Neutrophil (primary cell): ENCODE measurements around the gene GALK1.

Experiments used
- H3K27ac ChIP-seq: fragments of 200-600 bp; sonication (generic); 2 replicates; pipeline ENCODE4 v1.5.1; 2016; ENCODE audit warnings: mild to moderate bottlenecking, moderate library complexity
- H3K27me3 ChIP-seq: fragments of 200-600 bp; sonication (generic); 2 replicates; pipeline ENCODE4 v1.6.0; 2016; ENCODE audit warnings: mild to moderate bottlenecking
- H3K36me3 ChIP-seq: fragments of 200-600 bp; sonication (generic); 2 replicates; pipeline ENCODE4 v1.5.1; 2017
- H3K4me1 ChIP-seq, 2 experiments: fragments of 200-600 bp in 1 of 2; sonication (generic) in 1 of 2; 1 replicate in 1 of 2; 2 replicates in 1 of 2; pipeline versions ENCODE4 v1.5.1 to v1.6.1; 2013 to 2016; ENCODE audit warnings: low read depth in 1 of 2, low read length in 1 of 2, mild to moderate bottlenecking in 1 of 2, moderate library complexity in 1 of 2; ENCODE audit not compliant: control insufficient read depth in 1 of 2, insufficient read depth in 1 of 2
- H3K4me3 ChIP-seq, 2 experiments: fragments of 200-600 bp in 1 of 2; sonication (generic) in 1 of 2; 1 replicate in 1 of 2; 2 replicates in 1 of 2; pipeline ENCODE4 v1.5.1; 2013 to 2016; ENCODE audit warnings: low read depth in 1 of 2, low read length in 1 of 2, mild to moderate bottlenecking in 1 of 2, moderate library complexity in 1 of 2
- H3K9me3 ChIP-seq: fragments of 200-600 bp; sonication (generic); 2 replicates; pipeline ENCODE4 v1.5.1; 2016
- CTCF ChIP-seq: fragments of 200-600 bp; sonication (generic); IDR thresholded peaks from 2 replicates; pipeline ENCODE4 v1.5.1; 2016; ENCODE audit warnings: antibody characterized with exemption

GALK1 gene

GRCh38 chr17:75776386-75777295 lies 11.6 kb upstream of the GALK1 start:
- TF ChIP-seq CTCF, result no peak
- peak overlapping the region; percentile 100 for H3K27ac ChIP-seq

GRCh38 chr17:75774991-75775668 lies 10.1 kb upstream of the GALK1 start:
- no peak for TF ChIP-seq CTCF
- H3K27ac ChIP-seq, result peak overlapping the region; percentile 100

More at GRCh38 chr17:75776386-75777295, 11.6 kb upstream of the GALK1 start:
- Histone ChIP-seq H3K4me1 (peaks cover 51 to 53% of the 10 kb centered on the region in 2 experiments), H3K4me3 (peak overlapping the region; percentile 98 to 100), H3K9me3 (no peaks in the 10 kb centered on the region), H3K27me3 (no peaks in the 10 kb centered on the region), H3K36me3 (peaks cover 55% of the 10 kb centered on the region)

GRCh38 chr17:75774471-75774990 lies 9.5 kb upstream of the GALK1 start:
- TF ChIP-seq CTCF, result no peak
- Histone ChIP-seq H3K9me3 (no peaks in the 10 kb centered on the region), H3K4me1 (peaks cover 33 to 40% of the 10 kb centered on the region in 2 experiments), H3K4me3 (no peak overlapping the region), H3K27me3 (no peaks in the 10 kb centered on the region), H3K27ac (peak overlapping the region; percentile 100), H3K36me3 (peaks cover 55% of the 10 kb centered on the region)

More at GRCh38 chr17:75774991-75775668, 10.1 kb upstream of the GALK1 start:
- H3K36me3 ChIP-seq, result peaks cover 55% of the 10 kb centered on the region
- H3K4me3 ChIP-seq, result peak overlapping the region; percentile 98 to 100
- no peaks in the 10 kb centered on the region for H3K27me3 ChIP-seq
- H3K4me1 ChIP-seq, result peaks cover 36 to 44% of the 10 kb centered on the region in 2 experiments
- H3K9me3 ChIP-seq, result no peaks in the 10 kb centered on the region

GRCh38 chr17:75773808-75774470 lies 8.9 kb upstream of the GALK1 start:
- peak overlapping the region; percentile 100 for H3K27ac ChIP-seq
- H3K4me3 ChIP-seq, result no peak overlapping the region
- H3K9me3 ChIP-seq, result no peaks in the 10 kb centered on the region
- H3K27me3 ChIP-seq, result no peaks in the 10 kb centered on the region
- peaks cover 52% of the 10 kb centered on the region for H3K36me3 ChIP-seq
- peaks cover 33 to 40% of the 10 kb centered on the region in 2 experiments for H3K4me1 ChIP-seq
- TF ChIP-seq CTCF, result no peak

- Histone ChIP-seq H3K27ac (peak overlapping the region; percentile 10), H3K36me3 (peaks cover 45% of the 10 kb centered on the region), H3K4me1 (peaks cover 33 to 36% of the 10 kb centered on the region in 2 experiments), H3K4me3 (no peak overlapping the region), H3K27me3 (no peaks in the 10 kb centered on the region), H3K9me3 (no peaks in the 10 kb centered on the region)
- no peak for TF ChIP-seq CTCF
These were observed 8.3 kb upstream of the GALK1 start for GRCh38 chr17:75773121-75773807.
